Activated CD8-positive, alpha-beta memory T cell treated with anti-CD3 and anti-CD28 coated beads, Interleukin-2, amount 50 U/mL, for 4 hours (primary cell): Measurements from ENCODE around the gene GJA4.

ENCODE experiments used
- DNase-seq: peaks from one replicate; pipeline ENCODE4 v3.0.0-alpha.2; 2020

Gene GJA4

GRCh38 chr1:34840426-34840825, 47.6 kb downstream of the GJA4 start:
- DNase-seq: no peak

- DNase-seq: no peak
These were observed 49.3 kb downstream of the GJA4 start for GRCh38 chr1:34842073-34842472.

- DNase-seq: no peak
These were observed 50.2 kb downstream of the GJA4 start for GRCh38 chr1:34842952-34843371.

- DNase-seq: no peak
These were observed 50.8 kb downstream of the GJA4 start for GRCh38 chr1:34843392-34844251.

GRCh38 chr1:34844252-34844634, 51.4 kb downstream of the GJA4 start:
- no peak for DNase-seq
